ENCODE results near the gene CEP57L1.
"Not testable (repeated sequence)": the region's sequence is repeated elsewhere in the genome, so short reads cannot be mapped to it uniquely, and the experiment has no call there.

CEP57L1 gene

DNA sequence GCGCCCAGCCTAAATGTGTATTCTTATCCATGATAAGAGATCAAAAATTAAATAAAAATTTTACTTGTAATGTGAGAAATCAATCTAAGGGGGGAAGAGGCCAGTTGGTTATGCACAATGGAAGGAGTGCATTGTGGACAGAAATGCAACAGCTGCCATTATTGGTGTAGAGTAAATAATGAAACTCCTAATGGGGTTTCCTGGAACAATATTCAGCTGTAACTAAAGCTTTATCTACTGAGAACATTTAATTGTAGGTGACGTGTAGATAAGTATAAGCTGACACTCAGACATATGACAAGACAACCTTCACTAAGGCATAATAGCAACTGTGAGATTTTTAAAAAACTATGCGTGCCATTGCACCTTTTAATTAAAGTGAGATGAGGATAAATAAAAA is 71.4 kb downstream of the CEP57L1 start:
- DNase-seq (ENCODE audit: insufficient read length, low spot score) (no peak), FAIRE-seq (no peak)

DNA sequence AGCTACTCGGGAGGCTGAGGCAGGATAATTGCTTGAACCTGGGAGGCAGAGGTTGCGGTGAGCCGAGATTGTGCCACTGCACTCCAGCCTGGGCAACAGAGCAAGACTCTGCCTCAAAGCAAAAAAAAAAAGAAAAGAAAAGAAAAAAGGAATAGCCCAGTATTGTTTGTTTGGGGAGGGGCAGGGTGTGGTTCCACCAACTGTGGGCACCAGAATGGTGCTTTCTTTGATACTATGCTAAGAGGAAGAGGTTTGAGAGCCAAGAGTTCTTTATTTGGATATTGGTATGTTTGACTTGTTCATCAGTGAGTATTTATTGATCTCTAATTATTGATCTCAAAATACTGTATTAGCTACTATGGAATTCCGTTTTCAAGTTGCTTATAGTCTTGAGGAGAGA is 72.3 kb downstream of the CEP57L1 start:
- no peak for DNase-seq (ENCODE audit: insufficient read length, low spot score)
- no peak for FAIRE-seq

DNA sequence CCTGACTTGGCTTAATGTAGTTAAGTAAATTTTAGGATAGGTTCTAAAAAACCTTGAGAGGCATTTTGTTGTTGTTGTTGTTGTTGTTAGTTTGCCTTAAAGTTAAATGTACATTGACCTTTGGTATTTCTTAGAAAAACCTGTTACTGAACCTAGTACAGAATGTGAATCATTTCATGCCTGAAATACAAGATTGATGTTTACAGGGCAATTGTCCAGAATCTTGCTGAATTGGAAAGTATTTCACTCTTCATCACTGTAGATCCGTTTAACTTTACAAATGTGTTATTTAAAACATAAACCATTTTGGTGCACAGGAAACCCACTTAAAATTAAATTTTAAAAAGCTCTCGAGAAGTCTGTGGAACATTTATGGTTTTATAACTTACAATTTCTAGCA is 75.0 kb downstream of the CEP57L1 start:
- no peak for DNase-seq (ENCODE audit: insufficient read length, low spot score)
- no peak for FAIRE-seq

DNA sequence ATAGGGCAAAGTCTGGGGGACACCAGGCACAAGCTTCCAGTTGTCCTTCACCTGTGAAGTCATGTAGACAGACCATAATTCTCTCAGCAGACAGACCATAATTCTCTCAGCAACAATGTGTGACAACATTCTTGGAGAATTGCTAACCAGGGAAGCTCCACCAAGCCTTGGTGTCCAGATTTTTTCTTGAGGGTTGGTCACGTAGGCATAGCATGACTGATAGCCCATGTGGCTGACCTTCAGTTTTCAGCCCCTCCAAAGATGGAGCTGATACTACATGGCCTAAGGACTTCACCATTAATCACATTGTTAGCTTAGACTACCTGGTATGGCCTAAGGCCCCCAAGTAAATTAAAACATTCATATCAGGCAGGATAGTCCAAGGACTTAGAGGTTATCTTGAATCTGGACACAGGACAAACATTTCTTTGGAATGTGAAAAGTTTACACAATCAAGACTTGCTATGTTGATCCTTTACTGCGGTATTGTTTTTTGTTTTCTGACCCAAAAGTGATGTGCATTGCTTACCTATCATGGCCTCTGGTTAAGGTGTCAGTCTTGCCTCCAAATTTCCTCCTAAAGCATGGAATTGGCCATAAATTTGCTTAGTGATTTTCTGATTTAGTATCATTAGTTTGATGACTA is 76.9 kb downstream of the CEP57L1 start:
- no peak for DNase-seq (ENCODE audit: insufficient read length, low spot score)
- FAIRE-seq, result no peak

DNA sequence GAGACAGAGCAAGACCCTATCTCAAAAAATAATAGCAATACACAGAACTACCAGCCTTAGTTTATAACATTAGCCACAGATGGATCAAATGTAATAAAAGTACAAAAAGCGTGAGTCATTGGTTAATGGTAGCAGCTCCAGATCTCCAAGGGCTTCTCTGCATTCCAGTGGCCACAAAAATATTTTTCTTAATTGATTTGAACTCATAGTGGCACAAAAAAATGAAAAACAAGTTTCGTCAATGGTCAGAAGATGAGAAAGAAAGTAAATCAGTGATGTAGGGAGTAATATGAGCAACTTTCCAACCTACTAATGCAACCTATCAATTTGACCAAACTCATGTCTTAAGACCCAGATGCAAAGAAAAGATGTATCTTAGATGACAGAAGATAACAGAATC is 79.6 kb downstream of the CEP57L1 start:
- no peak for FAIRE-seq
- peak; percentile 8 for DNase-seq (ENCODE audit: insufficient read length, low spot score)

DNA sequence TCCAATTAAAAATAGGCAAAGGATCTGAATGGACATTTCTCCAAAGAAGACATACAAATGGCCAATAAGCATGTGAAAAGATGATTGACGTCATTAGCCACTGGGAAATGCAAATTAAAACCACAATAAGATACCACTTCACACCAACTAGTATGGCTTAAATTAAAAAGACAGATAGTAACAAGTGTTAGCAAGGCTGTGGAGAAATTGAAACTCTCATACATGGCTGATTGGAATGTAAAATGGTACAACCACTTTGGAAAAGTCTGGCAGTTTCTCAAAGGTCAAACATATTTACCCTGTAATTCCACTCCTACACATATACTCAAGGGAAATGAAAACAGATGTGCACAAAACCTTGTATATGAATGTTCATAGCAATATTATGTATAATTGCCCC is 83.6 kb downstream of the CEP57L1 start:
- no peak for FAIRE-seq
- no peak for DNase-seq (ENCODE audit: insufficient read length, low spot score)

DNA sequence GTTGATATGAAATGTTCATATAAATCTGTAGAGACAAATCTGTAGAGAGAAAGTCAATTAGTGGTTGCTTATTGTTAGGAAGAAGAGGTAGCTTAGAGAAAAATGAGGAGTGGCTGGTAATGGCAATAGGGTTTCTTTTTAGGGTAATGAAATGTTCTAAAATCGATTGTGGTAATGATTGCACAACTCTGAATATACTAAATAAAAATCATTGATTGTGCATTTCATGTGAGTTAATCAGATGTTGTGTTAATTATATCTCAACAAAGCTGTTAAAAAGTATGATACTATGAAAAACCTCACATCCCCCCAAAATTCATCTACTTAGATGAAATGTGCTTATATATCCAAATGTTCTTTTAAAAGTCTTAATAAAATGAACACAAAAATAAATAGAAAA is 84.2 kb downstream of the CEP57L1 start:
- DNase-seq (ENCODE audit: insufficient read length, low spot score) (no peak), FAIRE-seq (no peak)

DNA sequence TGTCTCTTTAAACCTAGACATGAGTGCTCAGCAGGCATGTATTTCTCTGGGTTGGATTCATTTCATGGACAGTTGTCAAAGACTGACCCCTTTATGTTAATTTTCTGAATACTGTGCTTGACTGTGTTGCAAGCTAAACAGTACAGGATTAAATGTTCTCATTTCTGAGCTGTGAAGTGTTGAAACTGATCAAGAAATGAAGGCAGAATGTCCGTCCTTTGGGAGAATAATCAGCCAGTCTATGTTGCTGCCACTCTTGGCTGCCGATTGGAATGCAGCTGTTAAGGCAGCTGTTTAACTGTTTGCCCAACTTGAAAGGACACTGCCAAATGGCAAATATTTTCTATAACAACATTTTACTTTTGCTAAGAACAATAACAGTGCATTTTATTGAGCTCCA is 87.3 kb downstream of the CEP57L1 start:
- DNase-seq (ENCODE audit: insufficient read length, low spot score) (no peak), FAIRE-seq (no peak)

DNA sequence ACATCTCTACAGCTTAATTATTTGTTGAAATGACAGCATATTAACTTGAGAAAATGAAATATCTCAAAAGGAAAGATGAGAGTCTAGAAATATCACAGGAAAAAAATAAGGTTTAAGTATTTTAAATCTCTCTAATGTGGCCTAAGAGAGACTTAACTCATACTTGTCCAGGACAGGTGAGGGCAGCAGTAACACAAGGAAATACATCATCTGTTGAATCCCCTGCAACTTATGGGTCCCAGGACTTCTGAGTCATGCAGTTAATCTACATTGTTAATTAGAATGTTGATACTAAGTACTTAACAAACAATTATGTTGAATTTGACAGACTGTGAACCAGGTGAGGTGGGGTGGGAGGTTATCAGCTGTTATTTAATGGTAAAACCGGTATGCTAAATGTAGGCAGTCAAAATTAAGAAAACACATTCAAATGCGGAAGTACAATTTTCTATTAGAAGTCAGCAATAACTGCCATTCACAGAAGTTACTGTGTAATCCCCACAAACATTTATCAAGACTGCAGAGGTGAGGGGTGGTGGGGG is 87.9 kb downstream of the CEP57L1 start:
- DNase-seq (ENCODE audit: insufficient read length, low spot score), result no peak
- FAIRE-seq, result no peak

DNA sequence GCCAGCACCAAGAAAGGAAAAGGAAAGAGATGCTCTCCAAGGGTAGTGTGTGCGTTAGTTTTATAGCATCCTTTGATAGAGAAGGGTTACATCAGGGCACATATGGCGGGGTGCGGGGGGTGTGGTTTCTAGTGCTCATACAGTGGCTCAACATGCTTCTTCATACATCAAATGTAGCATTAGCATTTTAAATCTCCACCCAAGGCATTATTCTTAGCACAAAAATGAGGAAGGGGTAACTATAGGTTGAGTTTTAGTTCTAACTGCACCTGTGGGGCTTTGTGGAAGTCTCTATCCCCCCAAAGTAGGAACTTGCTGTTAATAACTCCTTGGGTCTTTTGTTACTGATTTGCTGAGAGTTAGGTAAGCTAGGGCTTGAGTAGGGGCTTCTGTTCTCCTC is 89.3 kb downstream of the CEP57L1 start:
- no peak for DNase-seq (ENCODE audit: insufficient read length, low spot score)
- FAIRE-seq, result no peak

DNA sequence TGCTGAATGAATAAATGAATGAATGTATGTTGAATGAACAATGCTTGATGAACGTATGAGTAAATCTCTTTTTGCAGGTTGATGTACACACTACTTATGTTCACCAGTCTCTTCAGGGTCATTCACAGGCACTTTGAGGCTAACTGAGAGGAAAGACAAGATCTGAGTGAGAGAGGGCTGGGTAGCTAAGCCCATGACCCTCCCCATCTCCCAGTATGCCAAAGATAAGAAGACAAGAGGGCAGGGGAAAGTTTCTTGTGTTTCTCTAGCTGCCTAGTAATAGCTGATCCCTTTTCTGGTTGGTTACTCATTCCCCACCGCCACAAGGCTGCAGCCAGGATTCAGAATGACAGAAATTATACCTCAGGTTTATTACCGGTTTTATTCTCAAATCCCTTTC is 90.7 kb downstream of the CEP57L1 start:
- FAIRE-seq (no peak), DNase-seq (ENCODE audit: insufficient read length, low spot score) (no peak)

DNA sequence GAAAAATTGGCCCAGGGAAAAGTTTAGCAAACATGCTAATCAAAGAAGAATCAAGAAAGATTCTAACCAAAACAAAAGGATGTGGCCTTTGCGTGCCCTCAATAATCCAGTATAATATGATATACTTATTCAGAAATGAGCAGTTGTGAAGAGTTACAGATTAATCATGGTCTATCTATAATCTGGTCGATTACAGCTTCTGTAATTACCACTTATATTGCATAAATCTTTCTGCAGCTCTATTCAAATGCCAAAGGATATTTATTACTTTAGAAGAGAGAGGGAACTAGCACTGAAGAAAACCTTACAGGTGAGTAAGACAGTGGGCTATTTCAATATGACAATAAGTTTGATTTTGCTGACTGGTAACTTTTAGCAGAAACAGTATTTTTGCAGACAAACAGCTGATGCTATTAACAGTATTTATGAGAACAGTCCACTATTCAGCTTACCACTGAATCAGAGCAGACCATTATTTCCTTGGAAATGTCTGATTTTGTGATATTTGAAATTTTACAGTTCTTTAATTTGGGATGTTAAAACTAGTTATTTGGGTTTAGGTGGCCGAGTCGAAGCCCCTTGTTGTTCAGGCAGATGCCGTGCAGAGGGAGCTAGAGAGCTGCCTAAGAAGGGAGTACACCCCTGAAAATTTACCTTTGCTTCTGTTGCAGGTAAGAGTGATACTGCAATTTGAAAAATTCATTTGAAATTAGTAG is 92.2 kb downstream of the CEP57L1 start:
- no peak for FAIRE-seq

DNA sequence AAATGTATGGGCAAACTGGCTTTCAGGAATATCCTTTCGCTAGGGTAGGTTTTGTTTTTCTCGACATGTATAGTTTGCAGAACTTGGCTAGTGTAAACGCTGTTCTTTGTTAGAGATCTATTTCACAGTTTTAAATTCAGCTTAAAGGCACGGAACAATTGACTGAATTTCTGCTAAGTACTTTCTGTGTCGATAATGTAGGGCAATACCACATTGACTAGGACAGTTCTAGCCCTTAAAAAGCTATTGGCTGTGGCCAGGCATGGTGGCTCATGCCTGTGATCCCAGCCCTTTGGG is 92.8 kb downstream of the CEP57L1 start:
- no peak for FAIRE-seq
- no peak for DNase-seq (ENCODE audit: insufficient read length, low spot score)

More for the DNA sequence above, 92.2 kb downstream of the CEP57L1 start:
- DNase-seq (ENCODE audit: insufficient read length, low spot score), result peak; percentile 21

DNA sequence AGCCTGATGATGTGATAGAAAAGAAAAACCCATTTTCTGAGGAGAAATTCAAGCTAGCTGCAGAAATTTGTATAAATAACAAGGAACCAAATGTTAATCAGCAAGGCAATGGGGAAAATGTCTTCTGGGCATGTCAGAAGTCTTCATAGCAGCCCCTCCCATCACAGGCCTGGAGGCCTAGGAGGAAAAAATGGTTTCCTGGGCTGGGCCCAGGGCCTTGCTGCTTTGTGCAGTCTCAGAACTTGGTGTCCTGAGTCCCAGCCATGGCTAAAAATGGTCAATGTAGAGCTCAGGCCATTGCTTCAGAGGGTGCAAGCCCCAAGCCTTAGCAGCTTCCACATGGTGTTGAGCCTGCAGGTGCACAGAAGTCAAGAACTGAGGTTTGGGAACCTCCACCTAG is 96.1 kb downstream of the CEP57L1 start:
- not testable (repeated sequence) for FAIRE-seq; DNase-seq (ENCODE audit: insufficient read length, low spot score)

DNA sequence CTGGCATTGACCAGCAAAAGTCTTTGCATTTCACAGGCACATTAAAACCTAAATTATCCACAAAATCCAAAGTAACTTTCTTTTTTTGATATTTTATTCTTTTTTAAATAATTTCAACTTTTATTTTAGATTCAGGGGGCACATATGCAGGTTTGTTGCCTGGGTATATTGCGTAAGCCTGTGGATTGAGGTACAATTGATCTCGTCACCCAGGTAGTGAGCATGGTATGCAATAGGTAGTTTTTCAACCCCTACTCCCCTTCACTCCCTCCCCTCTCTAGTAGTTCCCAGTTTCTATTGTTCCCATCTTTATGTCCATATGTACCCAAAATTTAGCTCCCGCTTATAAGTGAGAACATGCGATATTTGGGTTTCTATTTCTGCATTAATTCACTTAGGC is 97.6 kb downstream of the CEP57L1 start:
- DNase-seq (ENCODE audit: insufficient read length, low spot score) (no peak), FAIRE-seq (no peak)

DNA sequence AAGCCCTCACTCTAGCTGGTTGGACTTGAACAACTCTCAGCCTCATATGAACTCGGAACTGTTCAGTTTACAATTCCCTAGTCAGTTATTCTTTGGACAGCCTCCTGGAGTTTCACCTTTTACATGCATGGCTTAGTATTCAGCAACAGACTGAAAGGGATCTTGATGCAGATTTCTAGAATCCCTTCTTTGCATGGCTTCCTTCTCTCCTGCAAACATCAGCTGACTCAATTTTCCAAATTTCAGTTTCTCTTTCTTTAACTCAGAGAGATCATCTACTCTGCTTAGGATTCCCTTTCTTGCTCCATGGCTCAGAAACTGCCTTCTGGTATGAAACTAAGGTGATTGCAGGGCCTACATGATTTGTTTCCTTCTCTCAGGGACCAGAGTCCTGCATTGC is 99.6 kb downstream of the CEP57L1 start:
- no peak for FAIRE-seq
- DNase-seq (ENCODE audit: insufficient read length, low spot score), result no peak

DNA sequence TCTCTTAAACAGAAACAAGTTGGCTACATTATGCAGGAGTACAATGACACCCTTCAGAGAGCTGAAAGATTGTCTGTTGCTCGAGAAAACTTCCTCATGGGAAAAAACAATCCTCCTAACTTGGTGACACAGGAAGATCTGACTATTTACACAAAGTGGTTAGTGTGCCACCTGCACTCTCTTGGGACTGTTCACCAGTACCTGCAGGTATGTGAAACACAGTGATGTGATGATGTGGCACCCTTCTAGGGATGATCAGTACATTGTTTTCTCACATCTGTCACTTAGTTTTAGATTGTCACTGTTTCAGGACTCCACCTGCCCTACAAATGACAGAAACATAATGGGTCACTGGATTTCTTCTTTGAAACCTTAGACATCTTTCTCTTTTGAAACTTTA is 101.8 kb downstream of the CEP57L1 start:
- FAIRE-seq (no peak), DNase-seq (ENCODE audit: insufficient read length, low spot score) (no peak)

DNA sequence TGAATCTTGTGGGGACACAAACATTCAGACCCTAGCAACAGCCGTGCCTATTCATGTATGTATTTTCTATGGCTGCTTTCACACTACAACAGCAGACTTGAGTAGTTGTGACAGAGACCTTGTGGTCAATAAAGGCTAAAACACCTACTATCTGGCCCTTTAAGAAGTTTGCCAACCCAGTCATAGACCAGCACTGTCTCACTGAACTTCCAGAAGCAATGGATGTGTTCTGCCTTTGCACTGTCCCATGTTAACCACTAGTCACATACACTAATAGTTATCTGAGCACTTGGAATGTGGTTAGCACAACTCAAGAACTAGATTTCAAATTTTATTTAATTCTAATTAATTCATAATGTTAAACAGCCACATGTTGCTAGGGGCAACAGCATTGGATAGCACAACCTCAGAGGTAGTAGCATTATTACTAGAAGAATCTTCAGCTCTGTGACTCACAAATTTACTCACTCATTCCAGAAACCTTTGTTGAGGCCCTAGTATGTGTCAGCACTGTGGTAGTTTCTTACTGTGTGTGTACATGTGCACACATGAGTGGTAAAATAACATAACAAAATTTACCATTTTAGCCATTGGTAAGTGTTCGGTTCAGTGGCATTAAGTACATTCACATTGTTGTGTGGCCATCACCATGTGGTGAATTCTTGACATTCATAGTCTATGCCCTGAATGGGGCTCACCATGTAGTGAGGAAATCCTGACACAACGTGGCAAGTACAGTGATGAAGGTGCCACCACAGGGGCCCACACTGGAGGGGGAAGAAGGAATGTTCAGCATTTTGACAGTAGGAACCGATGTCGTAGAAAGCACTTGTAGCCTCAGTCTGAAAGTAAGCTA is 107.3 kb downstream of the CEP57L1 start:
- DNase-seq (ENCODE audit: insufficient read length, low spot score), result no peak
- FAIRE-seq, result no peak

DNA sequence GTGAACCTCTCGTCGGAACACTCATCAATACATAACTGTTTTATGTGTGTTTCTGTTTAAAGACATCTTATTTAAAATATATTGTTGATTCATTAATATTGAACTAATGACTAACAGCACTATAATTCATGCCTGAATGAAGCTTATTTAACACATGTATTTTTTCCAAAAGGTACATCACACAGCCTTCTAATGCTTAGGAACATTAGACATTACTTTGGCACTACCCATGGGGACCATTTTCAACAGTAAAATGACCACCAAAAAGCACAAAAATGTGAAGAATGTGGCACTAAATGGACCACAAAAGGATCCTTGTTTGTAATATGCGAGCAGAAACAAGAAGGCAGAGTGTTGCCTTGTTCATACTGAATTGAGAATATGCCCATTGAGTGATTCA is 109.2 kb downstream of the CEP57L1 start:
- DNase-seq (ENCODE audit: insufficient read length, low spot score), result no peak
- FAIRE-seq, result no peak

DNA sequence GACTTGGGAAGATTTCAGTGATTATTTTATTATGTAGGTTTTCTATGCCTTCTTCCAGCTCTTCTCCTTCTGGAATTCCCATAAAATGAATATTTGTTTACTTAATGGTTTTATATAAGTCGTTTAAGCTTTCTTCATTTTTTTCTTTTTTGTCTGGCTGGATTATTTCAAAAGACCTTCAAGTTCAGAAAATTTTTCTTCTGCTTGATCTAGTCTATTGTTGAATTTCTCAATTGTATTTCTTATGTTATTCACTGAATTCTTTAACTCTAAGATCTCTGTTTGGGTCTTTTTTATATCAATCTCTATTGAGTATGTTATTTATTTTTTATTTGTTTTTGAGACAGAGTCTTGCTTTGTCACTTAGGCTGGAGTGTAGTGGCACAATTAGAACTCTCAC is 117.4 kb downstream of the CEP57L1 start:
- DNase-seq (ENCODE audit: insufficient read length, low spot score) (no peak), FAIRE-seq (no peak)
